GM19099 (cell line): ENCODE measurements around the gene BRI3BP.

ENCODE experiments used
- POLR2A ChIP-seq: IDR thresholded peaks from 3 replicates; pipeline ENCODE4 v1.6.1; 2011; ENCODE audit warnings: low read depth; ENCODE audit not compliant: insufficient read length; ENCODE audit errors: extremely low read depth

The BRI3BP gene

GRCh38 chr12:125029761-125030358 lies 36.4 kb downstream of the BRI3BP start:
- no peak for TF ChIP-seq POLR2A

DNA sequence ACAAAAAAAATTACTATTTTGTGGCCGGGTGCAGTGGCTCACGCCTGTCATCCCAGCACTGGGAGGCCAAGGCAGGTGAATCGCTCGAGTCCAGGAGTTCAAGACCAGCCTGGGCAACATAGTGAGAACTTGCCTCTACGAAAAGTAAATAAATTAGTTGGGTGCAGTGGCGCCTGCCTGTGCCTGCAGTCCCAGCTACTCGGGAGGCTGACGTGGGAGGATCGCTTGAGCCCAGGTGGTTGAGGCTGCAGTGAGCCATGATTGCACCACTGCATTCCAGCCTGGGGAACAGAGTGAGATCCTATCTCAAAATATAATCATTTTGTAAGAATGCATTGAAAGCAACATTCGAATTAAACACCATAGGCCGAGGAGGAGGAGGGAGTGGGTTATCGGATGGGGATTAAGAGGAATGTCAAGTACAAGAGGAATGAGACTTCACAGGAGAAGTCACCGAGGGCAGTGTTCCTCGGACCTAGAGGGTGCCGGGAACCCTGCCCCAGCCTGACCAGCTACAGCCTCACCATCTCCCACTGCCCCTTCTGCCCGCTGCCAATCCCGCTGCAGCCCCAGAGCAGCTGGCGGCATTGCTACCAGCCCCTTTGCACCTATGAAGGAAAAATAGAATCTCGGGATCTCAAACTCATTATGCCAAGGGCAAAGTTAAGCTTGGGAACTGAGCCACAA lies 39.2 kb downstream of the BRI3BP start:
- no peak for TF ChIP-seq POLR2A

- no peak for TF ChIP-seq POLR2A
These were observed 39.8 kb downstream of the BRI3BP start for GRCh38 chr12:125033288-125033687.

DNA sequence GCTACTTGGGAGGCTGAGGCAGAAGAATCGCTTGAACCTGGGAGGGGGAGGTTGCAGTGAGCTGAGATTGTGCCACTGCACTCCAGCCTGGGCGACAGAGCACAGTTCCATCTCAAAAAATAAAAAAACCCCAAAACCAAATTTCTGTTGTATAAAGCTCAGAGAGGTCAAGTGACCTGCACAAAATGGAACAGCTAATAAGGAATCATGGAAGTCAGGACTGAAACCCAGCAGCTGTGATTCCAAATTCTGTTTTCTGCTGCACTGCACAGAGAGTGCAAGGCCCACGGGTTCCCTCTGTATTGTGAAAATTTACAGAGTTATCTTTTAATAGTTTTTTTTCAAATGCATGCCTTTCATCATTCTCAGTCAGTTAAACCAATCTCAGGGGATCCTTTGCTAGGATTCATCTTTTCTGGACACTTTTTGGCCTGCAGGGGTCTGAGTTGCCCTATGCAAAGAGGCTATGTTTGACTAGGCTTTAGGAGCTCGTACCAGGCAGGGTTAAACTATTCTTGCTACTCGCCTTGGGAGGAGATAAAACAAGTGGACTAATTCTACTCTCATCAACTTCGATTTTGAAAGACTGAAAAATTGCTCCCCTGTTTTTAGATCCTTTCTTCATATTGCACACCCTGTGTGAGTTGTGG lies 45.7 kb downstream of the BRI3BP start:
- TF ChIP-seq POLR2A: no peak

GRCh38 chr12:125049093-125049458 lies 55.6 kb downstream of the BRI3BP start:
- no peak for TF ChIP-seq POLR2A

DNA sequence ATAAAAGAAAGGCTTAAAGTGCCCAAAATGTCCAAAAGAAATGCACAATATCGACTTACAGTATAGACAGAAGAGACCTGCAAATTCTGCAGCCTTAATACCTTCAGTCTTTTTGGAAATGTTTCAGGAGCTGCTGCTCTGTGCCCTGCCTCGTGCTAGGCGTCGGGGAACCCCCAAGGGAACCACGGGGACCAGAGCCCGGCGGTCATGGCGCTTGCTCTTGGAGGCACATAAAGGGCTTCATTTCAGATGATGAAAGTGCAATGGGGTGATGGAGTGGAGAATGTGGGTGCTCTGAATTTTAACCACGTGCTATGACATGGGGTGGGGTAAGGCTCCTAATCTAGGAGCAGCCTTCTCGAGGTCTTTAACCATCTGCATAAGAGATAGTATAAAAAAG lies 57.0 kb downstream of the BRI3BP start:
- TF ChIP-seq POLR2A: no peak

DNA sequence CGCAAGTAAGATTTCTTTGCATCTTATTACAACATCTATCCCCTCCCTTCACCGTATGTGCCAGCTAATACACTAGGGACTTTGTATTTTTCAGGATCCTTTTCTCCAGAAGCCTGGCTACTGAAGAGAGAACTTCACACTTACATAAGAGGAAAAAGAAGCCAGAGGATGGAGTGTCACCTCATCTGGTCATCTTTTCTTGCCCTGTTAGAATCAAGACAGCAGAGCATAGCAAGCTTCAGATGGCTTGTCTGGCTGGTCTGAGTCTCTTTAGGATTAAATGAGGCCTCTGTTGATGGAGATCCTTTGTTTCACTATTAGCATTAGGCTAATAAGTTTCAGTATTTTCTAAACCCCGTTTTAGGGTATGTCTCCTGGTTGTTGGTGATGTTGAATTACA lies 57.4 kb downstream of the BRI3BP start:
- TF ChIP-seq POLR2A: no peak

DNA sequence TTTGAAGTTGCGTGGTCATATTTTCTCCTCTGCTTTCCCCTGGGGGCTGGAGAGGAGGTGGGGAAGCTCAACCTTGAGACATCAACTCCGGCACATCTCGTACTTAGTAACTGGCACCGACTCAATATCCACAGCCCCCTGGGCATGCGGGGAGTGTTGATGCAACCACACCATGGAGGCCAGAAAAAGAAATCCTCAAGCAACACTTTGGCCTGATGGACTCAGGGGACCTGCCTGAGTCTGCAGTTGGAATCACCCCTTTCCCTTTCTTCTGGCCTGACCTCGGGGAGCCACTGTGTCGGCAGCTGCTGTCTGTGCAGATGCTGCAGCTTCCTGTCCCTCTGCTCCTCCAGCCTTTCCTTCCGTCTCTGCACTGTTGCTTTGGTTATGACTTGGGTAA lies 60.4 kb downstream of the BRI3BP start:
- no peak for TF ChIP-seq POLR2A

DNA sequence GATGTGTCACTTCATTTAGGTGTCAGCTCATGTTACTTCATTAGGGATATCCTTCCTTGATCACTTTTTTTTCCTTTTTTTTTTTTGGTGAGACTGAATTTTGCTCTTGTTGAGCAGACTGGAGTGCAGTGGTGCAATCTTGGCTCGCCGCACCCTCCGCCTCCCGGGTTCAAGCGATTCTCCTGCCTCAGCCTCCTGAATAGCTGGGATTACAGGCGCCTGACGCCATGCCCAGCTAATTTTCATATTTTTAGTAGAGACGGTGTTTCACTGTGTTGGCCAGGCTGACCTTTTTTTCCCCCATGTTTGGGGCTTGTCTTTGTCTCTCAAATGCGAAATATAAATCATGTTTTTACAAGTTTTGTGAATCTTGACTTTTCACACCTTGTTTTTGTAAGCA lies 62.1 kb downstream of the BRI3BP start:
- no peak for TF ChIP-seq POLR2A

GRCh38 chr12:125056306-125056705 lies 62.9 kb downstream of the BRI3BP start:
- TF ChIP-seq POLR2A: no peak

GRCh38 chr12:125057708-125058107 lies 64.3 kb downstream of the BRI3BP start:
- TF ChIP-seq POLR2A: no peak

DNA sequence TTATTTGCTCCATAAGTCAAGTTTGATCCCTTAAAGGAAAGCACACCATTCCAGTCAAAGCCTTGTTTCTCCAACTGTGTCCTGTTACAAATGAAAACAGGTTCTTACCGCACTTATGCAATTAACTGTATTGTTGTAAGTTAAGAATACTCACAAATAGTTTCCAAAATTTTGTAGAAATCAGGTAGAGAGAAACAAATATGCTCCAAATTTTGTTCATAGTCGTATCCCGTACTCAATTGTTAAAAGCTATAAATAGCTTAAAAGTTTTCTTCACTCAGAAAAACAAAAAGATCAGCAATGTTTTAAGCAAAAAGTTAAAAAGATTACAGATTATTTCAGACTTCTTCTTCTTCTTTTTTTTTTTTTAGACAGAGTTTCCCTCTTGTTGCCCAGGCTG lies 67.8 kb downstream of the BRI3BP start:
- TF ChIP-seq POLR2A: no peak

GRCh38 chr12:125064492-125064891 lies 71.0 kb downstream of the BRI3BP start:
- TF ChIP-seq POLR2A: no peak

- TF ChIP-seq POLR2A: peak; percentile 82
These were observed 71.8 kb downstream of the BRI3BP start, which contains the start of gene AACS for GRCh38 chr12:125065021-125065918. TSS of gene AACS (plus strand) at chr12:125065435. CDS start at chr12:125065585, 150 bp downstream.

DNA sequence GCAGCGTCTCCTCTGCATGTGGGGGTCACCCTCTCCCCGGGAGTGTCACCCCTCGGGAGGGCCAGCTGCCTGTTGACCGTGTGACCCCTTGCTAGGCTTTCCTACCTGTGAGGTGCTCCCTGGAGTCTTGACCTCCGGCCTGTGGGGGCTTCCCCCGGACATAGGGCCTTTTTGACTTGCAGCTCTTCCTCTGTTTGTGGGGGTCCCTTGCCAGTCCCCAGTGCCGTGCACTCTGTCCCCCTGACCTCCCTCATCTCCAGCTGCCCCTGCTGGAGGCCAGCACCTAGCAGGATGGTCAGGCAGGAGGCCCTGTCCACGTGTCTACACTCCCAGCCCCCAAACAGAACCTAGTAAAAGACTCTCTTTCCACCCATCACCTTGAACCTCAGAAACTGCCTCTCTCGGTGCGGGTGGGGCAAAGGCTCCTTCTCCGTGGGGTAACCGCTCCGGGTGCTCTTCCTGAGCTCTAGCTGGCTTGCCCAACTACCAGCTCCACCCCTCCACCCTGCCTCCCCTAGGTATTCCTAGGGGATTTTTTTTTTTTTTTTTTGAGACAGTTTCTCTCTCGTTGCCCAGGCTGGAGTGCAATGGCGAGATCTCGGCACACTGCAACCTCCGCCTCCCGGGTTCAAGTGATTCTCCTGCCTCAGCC lies 72.6 kb downstream of the BRI3BP start:
- no peak for TF ChIP-seq POLR2A
